ENCODE results near the gene RFLNA.

The RFLNA gene

DNA sequence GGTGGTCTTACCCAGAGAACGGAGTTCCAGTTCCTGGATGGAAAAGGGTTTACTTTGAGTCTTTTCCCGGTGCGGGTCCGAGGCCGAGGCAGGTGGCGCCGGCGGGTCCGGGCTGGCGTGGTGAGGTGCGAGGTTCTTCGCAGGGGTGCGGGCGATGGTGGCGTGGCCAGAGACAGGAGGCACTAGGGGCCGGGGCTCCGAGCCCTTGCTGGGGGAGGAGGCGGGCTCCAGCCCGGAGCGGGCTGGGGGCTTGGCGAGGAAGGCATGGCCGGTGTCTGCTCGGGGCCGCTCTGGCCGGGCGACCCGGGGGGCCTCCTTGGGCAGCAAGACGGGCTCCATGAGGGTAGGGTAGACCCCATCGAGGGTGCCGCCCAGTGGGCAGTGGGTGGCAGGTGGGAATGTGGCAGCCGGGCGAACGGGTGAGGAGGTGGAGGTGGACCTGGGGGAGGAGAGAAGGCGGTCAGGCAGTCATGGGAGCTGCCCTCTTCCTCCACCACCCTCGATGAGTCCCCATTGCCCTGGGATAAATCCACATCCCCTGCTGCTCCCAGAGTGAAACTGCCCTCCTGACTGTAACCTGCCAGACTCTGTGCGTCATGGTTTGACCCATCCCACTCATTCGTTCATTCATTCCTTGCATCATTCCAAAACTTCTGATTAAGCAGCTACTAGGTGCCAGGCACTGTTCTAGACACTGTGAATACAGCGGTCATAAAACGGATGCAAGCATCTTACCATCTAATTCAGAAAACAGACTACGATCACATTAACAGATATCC is 42.0 kb downstream of the RFLNA start:
- no peak overlapping the region for H3K4me3 ChIP-seq
- TF ChIP-seq CTCF (IDR thresholded peaks at IDR 0.05) = no peak
- DNase-seq (ENCODE audit: low spot score) = no peak
- H3K27ac ChIP-seq = no peak overlapping the region

GRCh38 chr12:124337622-124338021 is 42.7 kb downstream of the RFLNA start:
- DNase-seq (ENCODE audit: low spot score) = no peak
- Histone ChIP-seq H3K27ac (no peak overlapping the region), H3K4me3 (no peak overlapping the region)
- TF ChIP-seq CTCF (IDR thresholded peaks at IDR 0.05) = no peak

DNA sequence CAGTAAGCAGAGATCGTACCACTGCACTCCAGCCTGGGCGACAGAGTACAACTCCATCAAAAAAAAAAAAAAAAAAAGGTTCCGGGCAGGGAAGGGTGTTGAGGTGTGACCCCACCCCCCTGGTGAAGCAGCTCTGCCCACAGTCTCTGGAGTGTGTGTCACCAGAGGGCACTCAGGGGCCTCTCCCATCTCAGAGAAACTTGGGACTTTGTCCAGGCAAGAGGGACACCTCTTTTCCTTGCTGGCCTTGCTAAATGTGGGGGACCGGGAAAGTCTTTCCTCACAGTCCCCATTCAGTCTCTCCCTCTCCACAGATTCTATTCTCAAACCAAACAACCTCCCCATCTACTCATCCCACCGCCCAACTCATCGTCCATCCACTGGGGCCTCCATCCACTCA is 43.6 kb downstream of the RFLNA start:
- no peak for TF ChIP-seq CTCF (IDR thresholded peaks at IDR 0.05)
- DNase-seq (ENCODE audit: low spot score) = no peak
- no peak overlapping the region for H3K27ac ChIP-seq
- no peak overlapping the region for H3K4me3 ChIP-seq

GRCh38 chr12:124338876-124339603 is 44.1 kb downstream of the RFLNA start:
- no peak overlapping the region for H3K4me3 ChIP-seq
- DNase-seq (ENCODE audit: low spot score) = no peak
- no peak for TF ChIP-seq CTCF (IDR thresholded peaks at IDR 0.05)
- no peak overlapping the region for H3K27ac ChIP-seq

- DNase-seq (ENCODE audit: low spot score) = no peak
- no peak for TF ChIP-seq CTCF (IDR thresholded peaks at IDR 0.05)
- no peak overlapping the region for H3K4me3 ChIP-seq
- H3K27ac ChIP-seq = no peak overlapping the region
Observed at GRCh38 chr12:124340080-124340900, 45.4 kb downstream of the RFLNA start.

- no peak for DNase-seq (ENCODE audit: low spot score)
- Histone ChIP-seq H3K4me3 (no peak overlapping the region), H3K27ac (no peak overlapping the region)
- TF ChIP-seq CTCF (IDR thresholded peaks at IDR 0.05) = no peak
Observed at GRCh38 chr12:124341645-124342069, 46.8 kb downstream of the RFLNA start.

Data from coronary artery (tissue), 2 donors.